ENCODE data around the gene THEMIS. TPM values are rescaled to one million over a fixed set of nuclear protein-coding genes. Genes with fewer than 3 reads are reported as not detected.
"Not testable (repeated sequence)": the region's sequence is repeated elsewhere in the genome, so short reads cannot be mapped to it uniquely, and the experiment has no call there.

Gene THEMIS
- total RNA-seq, 1 experiment from 2014 or later: 0.05 TPM

DNA sequence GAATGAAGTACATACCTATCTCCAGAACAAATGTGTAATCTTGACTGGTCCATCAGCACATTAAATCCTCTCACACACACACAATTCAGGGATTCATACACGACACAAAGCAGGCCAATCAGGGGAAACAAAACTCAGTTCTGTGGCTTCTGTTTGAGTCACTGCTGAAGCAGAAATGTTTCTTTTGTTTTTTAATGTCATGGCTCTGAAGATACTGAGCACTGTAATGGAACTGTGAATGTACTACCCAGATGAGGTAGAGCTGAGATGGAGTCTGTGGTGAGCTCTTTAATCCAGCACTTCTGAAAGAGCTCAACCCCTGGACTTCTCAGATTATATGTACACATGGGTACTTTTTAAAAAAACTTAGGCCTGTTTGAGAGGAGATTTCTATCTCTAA, 116.4 kb downstream of the THEMIS start:
- Histone ChIP-seq H3K36me3 (ENCODE audit: control insufficient read depth, insufficient read depth, low read length) (no peaks in the 10 kb centered on the region), H3K4me1 (ENCODE audit: control insufficient read depth, insufficient read depth, low read length) (no peaks in the 10 kb centered on the region), H3K27ac (ENCODE audit: low read length) (no peak overlapping the region), H3K9me3 (ENCODE audit: control insufficient read depth, insufficient read depth, low read depth, low read length) (no peaks in the 10 kb centered on the region), H3K4me3 (ENCODE audit: low read depth in 2 of 2, low read length in 2 of 2) (no peak overlapping the region), H3K27me3 (ENCODE audit: control insufficient read depth, insufficient read depth, low read length) (0 out of 2 replicates have a peak, but pooled peaks cover 2% of the 10 kb centered on the region)
- ChIA-PET CTCF (no interaction called here), POLR2A (no interaction called here)
- no TSS peak for BruUV-seq (replicated peaks)
- TF ChIP-seq, protein P1, sequence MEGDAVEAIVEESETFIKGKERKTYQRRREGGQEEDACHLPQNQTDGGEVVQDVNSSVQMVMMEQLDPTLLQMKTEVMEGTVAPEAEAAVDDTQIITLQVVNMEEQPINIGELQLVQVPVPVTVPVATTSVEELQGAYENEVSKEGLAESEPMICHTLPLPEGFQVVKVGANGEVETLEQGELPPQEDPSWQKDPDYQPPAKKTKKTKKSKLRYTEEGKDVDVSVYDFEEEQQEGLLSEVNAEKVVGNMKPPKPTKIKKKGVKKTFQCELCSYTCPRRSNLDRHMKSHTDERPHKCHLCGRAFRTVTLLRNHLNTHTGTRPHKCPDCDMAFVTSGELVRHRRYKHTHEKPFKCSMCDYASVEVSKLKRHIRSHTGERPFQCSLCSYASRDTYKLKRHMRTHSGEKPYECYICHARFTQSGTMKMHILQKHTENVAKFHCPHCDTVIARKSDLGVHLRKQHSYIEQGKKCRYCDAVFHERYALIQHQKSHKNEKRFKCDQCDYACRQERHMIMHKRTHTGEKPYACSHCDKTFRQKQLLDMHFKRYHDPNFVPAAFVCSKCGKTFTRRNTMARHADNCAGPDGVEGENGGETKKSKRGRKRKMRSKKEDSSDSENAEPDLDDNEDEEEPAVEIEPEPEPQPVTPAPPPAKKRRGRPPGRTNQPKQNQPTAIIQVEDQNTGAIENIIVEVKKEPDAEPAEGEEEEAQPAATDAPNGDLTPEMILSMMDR (IDR thresholded peaks at IDR 0.05): no peak
- TF ChIP-seq, protein P2, sequence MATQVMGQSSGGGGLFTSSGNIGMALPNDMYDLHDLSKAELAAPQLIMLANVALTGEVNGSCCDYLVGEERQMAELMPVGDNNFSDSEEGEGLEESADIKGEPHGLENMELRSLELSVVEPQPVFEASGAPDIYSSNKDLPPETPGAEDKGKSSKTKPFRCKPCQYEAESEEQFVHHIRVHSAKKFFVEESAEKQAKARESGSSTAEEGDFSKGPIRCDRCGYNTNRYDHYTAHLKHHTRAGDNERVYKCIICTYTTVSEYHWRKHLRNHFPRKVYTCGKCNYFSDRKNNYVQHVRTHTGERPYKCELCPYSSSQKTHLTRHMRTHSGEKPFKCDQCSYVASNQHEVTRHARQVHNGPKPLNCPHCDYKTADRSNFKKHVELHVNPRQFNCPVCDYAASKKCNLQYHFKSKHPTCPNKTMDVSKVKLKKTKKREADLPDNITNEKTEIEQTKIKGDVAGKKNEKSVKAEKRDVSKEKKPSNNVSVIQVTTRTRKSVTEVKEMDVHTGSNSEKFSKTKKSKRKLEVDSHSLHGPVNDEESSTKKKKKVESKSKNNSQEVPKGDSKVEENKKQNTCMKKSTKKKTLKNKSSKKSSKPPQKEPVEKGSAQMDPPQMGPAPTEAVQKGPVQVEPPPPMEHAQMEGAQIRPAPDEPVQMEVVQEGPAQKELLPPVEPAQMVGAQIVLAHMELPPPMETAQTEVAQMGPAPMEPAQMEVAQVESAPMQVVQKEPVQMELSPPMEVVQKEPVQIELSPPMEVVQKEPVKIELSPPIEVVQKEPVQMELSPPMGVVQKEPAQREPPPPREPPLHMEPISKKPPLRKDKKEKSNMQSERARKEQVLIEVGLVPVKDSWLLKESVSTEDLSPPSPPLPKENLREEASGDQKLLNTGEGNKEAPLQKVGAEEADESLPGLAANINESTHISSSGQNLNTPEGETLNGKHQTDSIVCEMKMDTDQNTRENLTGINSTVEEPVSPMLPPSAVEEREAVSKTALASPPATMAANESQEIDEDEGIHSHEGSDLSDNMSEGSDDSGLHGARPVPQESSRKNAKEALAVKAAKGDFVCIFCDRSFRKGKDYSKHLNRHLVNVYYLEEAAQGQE (IDR thresholded peaks at IDR 0.05; ENCODE audit: insufficient read depth in 1 of 2, low read depth in 2 of 2, low read length in 1 of 2): no peak
- no peak for TF ChIP-seq TCF7L2 (IDR thresholded peaks at IDR 0.05; ENCODE audit: low read depth, low read length)
- no peak for TF ChIP-seq POLR2AphosphoS5 (IDR thresholded peaks at IDR 0.05; ENCODE audit: low read depth, low read length)
- TF ChIP-seq SIN3A (IDR thresholded peaks at IDR 0.05; ENCODE audit: borderline replicate concordance, insufficient read depth, low read depth, low read length): no peak
- no peak for ATAC-seq
- DNase-seq (ENCODE audit: low read depth, low spot score): no peak
- intact Hi-C loops (cut with micrococcal nuclease; ENCODE audit: unreplicated experiment) (no loop called here), in situ Hi-C loops (cut with HindIII; ENCODE audit: low pct_unique_long_range_greater_than_20kb, low sequenced_read_pairs) (no loop called here)

DNA sequence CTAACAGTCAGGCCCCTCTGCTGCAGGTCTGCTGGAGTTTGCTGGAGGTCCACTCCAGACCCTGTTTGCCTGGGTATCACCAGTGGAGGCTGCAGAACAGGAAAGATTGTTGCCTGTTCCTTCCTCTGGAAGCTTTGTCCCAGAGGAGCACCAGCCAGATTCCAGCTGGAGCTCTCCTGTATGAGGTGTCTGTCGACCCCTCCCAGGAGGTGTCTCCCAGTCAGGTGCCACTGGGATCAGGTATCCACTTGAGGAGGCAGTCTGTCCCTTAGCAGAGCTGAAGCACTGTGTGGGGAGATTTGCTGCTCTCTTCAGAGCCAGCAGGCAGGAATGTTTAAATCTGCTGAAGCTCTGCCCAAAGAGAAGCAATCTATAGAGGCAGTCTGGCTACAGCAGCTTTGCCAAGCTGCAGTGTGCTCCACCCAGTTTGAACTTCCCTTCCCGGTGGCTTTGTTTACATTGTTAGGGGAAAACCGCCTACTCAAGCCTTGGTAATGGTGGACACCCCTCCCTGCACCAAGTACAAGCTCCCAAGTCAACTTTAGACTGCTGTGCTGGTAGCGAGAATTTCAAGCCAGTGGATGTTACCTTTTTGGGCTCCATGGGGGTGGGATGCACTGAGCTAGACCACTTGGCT, 119.1 kb downstream of the THEMIS start:
- CTCF ChIA-PET; intact Hi-C loops (cut with micrococcal nuclease; ENCODE audit: unreplicated experiment); POLR2A ChIA-PET; in situ Hi-C loops (cut with HindIII; ENCODE audit: low pct_unique_long_range_greater_than_20kb, low sequenced_read_pairs); H3K27me3 ChIP-seq (ENCODE audit: control insufficient read depth, insufficient read depth, low read length); ATAC-seq; H3K4me1 ChIP-seq (ENCODE audit: control insufficient read depth, insufficient read depth, low read length); H3K4me3 ChIP-seq (ENCODE audit: low read depth in 2 of 2, low read length in 2 of 2); H3K9me3 ChIP-seq (ENCODE audit: control insufficient read depth, insufficient read depth, low read depth, low read length); DNase-seq (ENCODE audit: low read depth, low spot score); H3K27ac ChIP-seq (ENCODE audit: low read length); BruUV-seq (replicated peaks); H3K36me3 ChIP-seq (ENCODE audit: control insufficient read depth, insufficient read depth, low read length): not testable (repeated sequence)

DNA sequence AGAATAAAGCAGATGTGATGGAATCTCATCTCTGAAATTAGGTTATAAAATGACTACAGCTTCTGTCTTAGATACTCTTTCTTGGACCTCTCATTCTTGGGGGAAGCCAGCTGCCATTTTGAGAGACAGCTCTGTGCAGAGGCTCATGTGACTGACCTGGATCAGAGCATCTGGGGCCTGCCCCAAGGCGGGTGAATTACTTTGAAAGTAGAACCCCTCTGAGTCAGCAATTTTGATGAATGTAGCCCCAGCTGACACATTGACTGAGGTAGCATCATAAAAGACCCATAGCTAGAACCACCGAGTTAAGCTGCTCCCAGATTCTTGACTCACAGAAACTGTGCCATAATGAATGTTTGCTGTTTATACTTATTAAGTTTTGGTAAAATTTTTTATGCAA, 124.5 kb downstream of the THEMIS start:
- DNase-seq (ENCODE audit: low read depth, low spot score): no peak
- intact Hi-C loops (cut with micrococcal nuclease; ENCODE audit: unreplicated experiment): no loop called here
- ChIA-PET POLR2A (interaction anchor here (0.6 kb wide), 1 partner anchor 17 kb away, joined by 3 read pairs; no protein-coding TSS in a partner anchor), CTCF (no interaction called here)
- no peak for ATAC-seq
- no TSS peak for BruUV-seq (replicated peaks)
- Histone ChIP-seq H3K27ac (ENCODE audit: low read length) (no peak overlapping the region), H3K4me3 (ENCODE audit: low read depth in 2 of 2, low read length in 2 of 2) (no peak overlapping the region), H3K4me1 (ENCODE audit: control insufficient read depth, insufficient read depth, low read length) (no peaks in the 10 kb centered on the region), H3K36me3 (ENCODE audit: control insufficient read depth, insufficient read depth, low read length) (no peaks in the 10 kb centered on the region), H3K9me3 (ENCODE audit: control insufficient read depth, insufficient read depth, low read depth, low read length) (no peaks in the 10 kb centered on the region), H3K27me3 (ENCODE audit: control insufficient read depth, insufficient read depth, low read length) (no peaks in the 10 kb centered on the region)
- in situ Hi-C loops (cut with HindIII; ENCODE audit: low pct_unique_long_range_greater_than_20kb, low sequenced_read_pairs): no loop called here
- TF ChIP-seq, protein P1 (IDR thresholded peaks at IDR 0.05): no peak
- TF ChIP-seq SIN3A (IDR thresholded peaks at IDR 0.05; ENCODE audit: borderline replicate concordance, insufficient read depth, low read depth, low read length): no peak
- TF ChIP-seq POLR2AphosphoS5 (IDR thresholded peaks at IDR 0.05; ENCODE audit: low read depth, low read length): no peak
- no peak for TF ChIP-seq TCF7L2 (IDR thresholded peaks at IDR 0.05; ENCODE audit: low read depth, low read length)
- TF ChIP-seq, protein P2 (IDR thresholded peaks at IDR 0.05; ENCODE audit: insufficient read depth in 1 of 2, low read depth in 2 of 2, low read length in 1 of 2): no peak

Data from Panc1 (cell line).